Lung (tissue), 12 donors: ENCODE results near the gene RDH11. TPM values are rescaled to one million over a fixed set of nuclear protein-coding genes. Genes with fewer than 3 reads are reported as not detected.

Source experiments
- ATAC-seq: fragments of 200-7000 bp; cut with Tn5 transposase; one replicate; pipeline ENCODE4 v1.9.1; 2020; ENCODE audit warnings: moderate number of reproducible peaks; ENCODE audit not compliant: insufficient read depth, low FRiP score
- DNase-seq, 3 donors: peaks; one replicate each; pipeline ENCODE4 v3.0.0-alpha.2; 2013 to 2017
- H3K27ac ChIP-seq, 2 donors: one replicate each; pipeline ENCODE4 v1.5.1; 2013; ENCODE audit warnings: mild to moderate bottlenecking in 2 of 2, moderate library complexity in 2 of 2, control low read depth in 1 of 2, inconsistent platforms in 1 of 2, low read depth in 1 of 2, low read length in 1 of 2
- H3K27me3 ChIP-seq, 3 donors: one replicate each; pipeline ENCODE4 v1.5.1; 2013; ENCODE audit warnings: low read length in 2 of 3; ENCODE audit not compliant: control insufficient read depth in 3 of 3, insufficient read depth in 3 of 3
- H3K36me3 ChIP-seq, 4 donors: one replicate each; pipeline ENCODE4 v1.5.1; 2013; ENCODE audit warnings: low read length in 4 of 4, mild to moderate bottlenecking in 1 of 4, moderate library complexity in 1 of 4; ENCODE audit not compliant: control insufficient read depth in 4 of 4, insufficient read depth in 4 of 4
- H3K4me1 ChIP-seq, 5 donors: one replicate each; pipeline ENCODE4 v1.5.1; 2013; ENCODE audit warnings: low read length in 5 of 5, mild to moderate bottlenecking in 2 of 5, moderate library complexity in 1 of 5; ENCODE audit not compliant: control insufficient read depth in 5 of 5, insufficient read depth in 5 of 5
- H3K4me3 ChIP-seq: one replicate; pipeline ENCODE4 v1.5.1; 2013; ENCODE audit warnings: mild to moderate bottlenecking, control low read depth, moderate library complexity
- H3K9ac ChIP-seq, 2 donors: one replicate each; pipeline ENCODE4 v1.5.1; 2013; ENCODE audit warnings: low read length in 2 of 2, control low read depth in 1 of 2; ENCODE audit not compliant: insufficient read depth in 1 of 2
- H3K9me3 ChIP-seq, 4 donors: one replicate each; pipeline ENCODE4 v1.5.1; 2013; ENCODE audit warnings: low read length in 3 of 4, mild to moderate bottlenecking in 1 of 4, moderate library complexity in 1 of 4; ENCODE audit not compliant: control insufficient read depth in 4 of 4, insufficient read depth in 3 of 4
- CTCF ChIP-seq: IDR thresholded peaks from 2 replicates; pipeline ENCODE4 v1.5.1; 2012; ENCODE audit warnings: mild to moderate bottlenecking; ENCODE audit errors: control extremely low read depth, extremely low read depth
- WGBS, 2 donors: extraction: QIAGEN DNeasy Blood & Tissue Kit; methylation state at CpG; one replicate each; pipeline ENCODE4 v1.1.7; 2013; 5-methylcytosine and 5-hydroxymethylcytosine counted together
- polyA plus RNA-seq, 2 donors: library from polyadenylated mRNA; stranded (reverse); fragments of 200-250 nt; gene quantifications; one replicate each; pipeline ENCODE4 v1.2.1, GENCODE V29; 2013
- total RNA-seq, 2 donors: library from RNA; depleted of rRNA in 1 of 2; stranded (reverse); fragments of >200 nt in 1 of 2; gene quantifications; one replicate each; pipeline ENCODE4 v1.2.1, GENCODE V29; 2014 to 2021
- donor health status: control.
- donor health status: control.
- donor health status: Bipolar disorder and iron deficiency.
- donor health status: healthy.
- donor health status: DM: yes; HTN: yes; CAD: no.

RDH11 gene
- total and polyA plus RNA-seq, 4 donors = 42.0 to 80.3 (median 67.0) TPM

GRCh38 chr14:67638642-67639041 lies 56.9 kb downstream of the RDH11 start:
- no peaks in the 10 kb centered on the region for H3K27me3 ChIP-seq
- DNase-seq (no peak), ATAC-seq (no peak)
- 93 to 96% methylated on average over 3 of the region's 3 CpGs for WGBS, 2 donors
- no peaks in the 10 kb centered on the region for H3K9me3 ChIP-seq
- H3K36me3 ChIP-seq = no peaks in the 10 kb centered on the region
- no peaks in the 10 kb centered on the region for H3K4me1 ChIP-seq
- TF ChIP-seq CTCF = no peak
- H3K27ac ChIP-seq = no peak overlapping the region
- H3K4me3 ChIP-seq = no peak overlapping the region
- no peak overlapping the region for H3K9ac ChIP-seq

- Histone ChIP-seq H3K9me3 (no peaks in the 10 kb centered on the region), H3K27ac (no peak overlapping the region), H3K4me3 (no peak overlapping the region), H3K4me1 (no peaks in the 10 kb centered on the region), H3K27me3 (no peaks in the 10 kb centered on the region), H3K9ac (no peak overlapping the region), H3K36me3 (no peaks in the 10 kb centered on the region)
- 82 to 85% methylated on average over 3 of the region's 3 CpGs for WGBS, 2 donors
- ATAC-seq = no peak
- TF ChIP-seq CTCF = no peak
- DNase-seq = no peak
Measured at GRCh38 chr14:67636361-67636919, 59.1 kb downstream of the RDH11 start.

- ATAC-seq = no peak
- no peaks in the 10 kb centered on the region for H3K27me3 ChIP-seq
- DNase-seq = no peak
- H3K9me3 ChIP-seq = no peaks in the 10 kb centered on the region
- H3K4me1 ChIP-seq = peaks cover 0 to 2% (median 0%) of the 10 kb centered on the region in 5 donors
- no peak overlapping the region for H3K9ac ChIP-seq
- H3K4me3 ChIP-seq = no peak overlapping the region
- no peak for TF ChIP-seq CTCF
- no peaks in the 10 kb centered on the region for H3K36me3 ChIP-seq
- no peak overlapping the region for H3K27ac ChIP-seq
- 93 to 94% methylated on average over 5 of the region's 5 CpGs for WGBS, 2 donors
Measured at GRCh38 chr14:67633451-67634147, 62.0 kb downstream of the RDH11 start.
